ENCODE measurements around the gene SPATA31C2. TPM values are rescaled to one million over a fixed set of nuclear protein-coding genes. Genes with fewer than 3 reads are reported as not detected.

The SPATA31C2 gene
- total and polyA plus RNA-seq, 2 of the 4 experiments (the other 2 are of a cell fraction), result 0.02 TPM; not detected in 1

- ATAC-seq (ENCODE audit: low read depth), result no peak
- Histone ChIP-seq H3K9me3 (ENCODE audit: control insufficient read depth, insufficient read depth, low read length) (no peaks in the 10 kb centered on the region), H3K14ac (replicated peaks; ENCODE audit: low read depth, low read length) (no peak overlapping the region), H3K36me3 (ENCODE audit: control insufficient read depth, insufficient read depth, low read length) (no peaks in the 10 kb centered on the region), H4K8ac (ENCODE audit: low read depth in 2 of 2, low read length in 2 of 2) (no peak overlapping the region), H4K20me1 (ENCODE audit: insufficient read depth, low read length) (no peaks in the 10 kb centered on the region), H4K5ac (ENCODE audit: low read depth, low read length) (no peak overlapping the region), H3K4me2 (ENCODE audit: low read depth, low read length) (no peak overlapping the region), H2BK20ac (ENCODE audit: low read depth, low read length) (no peak overlapping the region), H3K56ac (ENCODE audit: extremely low read depth, insufficient read depth, low read length) (no peak overlapping the region), H3K9me1 (ENCODE audit: insufficient read depth, low read length) (no peaks in the 10 kb centered on the region), H2BK15ac (ENCODE audit: low read depth, low read length) (no peak overlapping the region), H3K18ac (ENCODE audit: low read depth, low read length) (no peak overlapping the region), H2BK5ac (ENCODE audit: low read depth, low read length, poor library complexity, severe bottlenecking) (no peak overlapping the region), H2AK9ac (replicated peaks; ENCODE audit: low read depth, low read length, poor library complexity) (no peak overlapping the region), H3K79me1 (ENCODE audit: low read depth in 1 of 2, low read length in 2 of 2) (no peaks in the 10 kb centered on the region), H2AFZ (replicated peaks; ENCODE audit: low read length, poor library complexity) (no peak overlapping the region), H2AK5ac (ENCODE audit: low read depth, low read length) (no peak overlapping the region), H3K9ac (ENCODE audit: low read depth, low read length) (no peak overlapping the region), H3K23ac (ENCODE audit: low read depth, low read length) (no peak overlapping the region), H3K4ac (ENCODE audit: low read depth, low read length) (no peak overlapping the region), H2BK120ac (ENCODE audit: low read depth, low read length) (no peak overlapping the region), H3K27ac (ENCODE audit: insufficient read depth, low read length) (no peak overlapping the region), H3K4me3 (ENCODE audit: insufficient read depth, low read depth, low read length) (no peak overlapping the region), H3K27me3 (ENCODE audit: control insufficient read depth, insufficient read depth, low read length) (no peaks in the 10 kb centered on the region; the same call in 1 of the 2 replicates), H4K91ac (ENCODE audit: insufficient read depth, low read depth, low read length) (no peak overlapping the region), H3K4me1 (ENCODE audit: control insufficient read depth, insufficient read depth, low read length) (peaks cover 2% of the 10 kb centered on the region; the same call in 1 of the 2 replicates)
- no TSS peak for BruUV-seq (replicated peaks)
- no peak for TF ChIP-seq ELK1 (IDR thresholded peaks at IDR 0.05; ENCODE audit: borderline replicate concordance, low read depth, low read length)
- TF ChIP-seq RCOR1 (IDR thresholded peaks at IDR 0.05; ENCODE audit: insufficient replicate concordance, low read length), result no peak
- TF ChIP-seq BHLHE40 (IDR thresholded peaks at IDR 0.05; ENCODE audit: low read depth, low read length), result no peak
- TF ChIP-seq MXI1 (IDR thresholded peaks at IDR 0.05; ENCODE audit: borderline replicate concordance, low read depth, low read length), result no peak
- TF ChIP-seq NFE2L2 (IDR thresholded peaks at IDR 0.05; ENCODE audit: low read depth, low read length), result no peak
- TF ChIP-seq POLR2A (IDR thresholded peaks at IDR 0.05; ENCODE audit: low read depth, low read length), result no peak
- TF ChIP-seq RAD21 (IDR thresholded peaks at IDR 0.05; ENCODE audit: low read length), result no peak
- TF ChIP-seq RFX5 (IDR thresholded peaks at IDR 0.05; ENCODE audit: low read depth, low read length), result no peak
- TF ChIP-seq CTCF (conservative IDR thresholded peaks at IDR 0.05; ENCODE audit: low read depth, low read length), result no peak
- no peak for TF ChIP-seq SMC3 (IDR thresholded peaks at IDR 0.05; ENCODE audit: low read depth, low read length)
- TF ChIP-seq FOS (IDR thresholded peaks at IDR 0.05; ENCODE audit: low read depth, low read length), result no peak
- no peak for TF ChIP-seq MAFK (IDR thresholded peaks at IDR 0.05; ENCODE audit: low read depth, low read length)
- no peak for TF ChIP-seq USF2 (IDR thresholded peaks at IDR 0.05; ENCODE audit: low read depth, low read length)
- no peak for TF ChIP-seq CHD1 (IDR thresholded peaks at IDR 0.05; ENCODE audit: low read depth, low read length)
- no peak for TF ChIP-seq CEBPB (IDR thresholded peaks at IDR 0.05; ENCODE audit: low read depth, low read length)
- TF ChIP-seq MAZ (IDR thresholded peaks at IDR 0.05; ENCODE audit: borderline replicate concordance, low read depth, low read length), result no peak
- intact Hi-C loops (cut with micrococcal nuclease) (no loop called here), dilution Hi-C loops (cut with HindIII; ENCODE audit: low sequenced_read_pairs, unreplicated experiment) (no loop called here), in situ Hi-C loops (cut with MboI; ENCODE audit: low sequenced_read_pairs) (no loop called here)
- no CpG with 5 or more reads among the region's 5 CpGs for WGBS, 2 experiments (ENCODE audit: extremely low coverage in 2 of 2, insufficient read length in 1 of 2)
- ChIA-PET CTCF (no interaction called here), POLR2A (ENCODE audit: unreplicated experiment) (no interaction called here)
- no peak for DNase-seq
Observed at GRCh38 chr9:88085476-88085875, 52.8 kb downstream of the SPATA31C2 start.
